Measurements from ENCODE around the gene VTI1B. TPM values are rescaled to one million over a fixed set of nuclear protein-coding genes. Genes with fewer than 3 reads are reported as not detected.

The VTI1B gene
- total RNA-seq, 6 experiments from 2014 or later, result 44.2 to 70.1 (median 54.6) TPM

DNA sequence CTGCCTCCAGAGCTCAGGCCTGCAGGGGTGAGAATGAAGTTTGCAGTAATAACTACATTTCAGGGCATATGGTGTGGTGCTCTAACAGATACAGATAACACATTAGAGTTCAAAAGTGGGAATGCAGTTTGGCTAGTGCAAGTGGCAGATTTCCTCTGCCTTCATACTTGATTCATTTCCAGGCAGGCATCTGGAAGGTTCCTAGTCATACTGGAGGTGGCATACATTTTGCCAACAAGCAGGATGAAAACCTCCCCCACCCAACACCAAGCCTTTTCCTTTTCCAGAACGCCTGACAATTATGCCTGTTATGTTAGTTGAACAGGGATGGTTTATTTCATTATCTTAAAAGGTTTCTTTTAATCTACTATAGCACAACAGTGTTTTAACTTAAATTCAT is 24.3 kb downstream of the VTI1B start:
- ATAC-seq (no peak), DNase-seq (no peak)
- H3K27me3 ChIP-seq, result no peaks in the 10 kb centered on the region
- TF ChIP-seq, protein P1, sequence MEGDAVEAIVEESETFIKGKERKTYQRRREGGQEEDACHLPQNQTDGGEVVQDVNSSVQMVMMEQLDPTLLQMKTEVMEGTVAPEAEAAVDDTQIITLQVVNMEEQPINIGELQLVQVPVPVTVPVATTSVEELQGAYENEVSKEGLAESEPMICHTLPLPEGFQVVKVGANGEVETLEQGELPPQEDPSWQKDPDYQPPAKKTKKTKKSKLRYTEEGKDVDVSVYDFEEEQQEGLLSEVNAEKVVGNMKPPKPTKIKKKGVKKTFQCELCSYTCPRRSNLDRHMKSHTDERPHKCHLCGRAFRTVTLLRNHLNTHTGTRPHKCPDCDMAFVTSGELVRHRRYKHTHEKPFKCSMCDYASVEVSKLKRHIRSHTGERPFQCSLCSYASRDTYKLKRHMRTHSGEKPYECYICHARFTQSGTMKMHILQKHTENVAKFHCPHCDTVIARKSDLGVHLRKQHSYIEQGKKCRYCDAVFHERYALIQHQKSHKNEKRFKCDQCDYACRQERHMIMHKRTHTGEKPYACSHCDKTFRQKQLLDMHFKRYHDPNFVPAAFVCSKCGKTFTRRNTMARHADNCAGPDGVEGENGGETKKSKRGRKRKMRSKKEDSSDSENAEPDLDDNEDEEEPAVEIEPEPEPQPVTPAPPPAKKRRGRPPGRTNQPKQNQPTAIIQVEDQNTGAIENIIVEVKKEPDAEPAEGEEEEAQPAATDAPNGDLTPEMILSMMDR (IDR thresholded peaks at IDR 0.05), result no peak
- TF ChIP-seq POLR2A (IDR thresholded peaks at IDR 0.05), result no peak
- no peaks in the 10 kb centered on the region for H3K9me3 ChIP-seq
- WGBS (ENCODE audit: insufficient coverage, low coverage, low lambda C conversion rate, missing lambda C conversion rate), result 100% methylated on average over 1 of the region's 1 CpG
- H3K4me1 ChIP-seq, result no peaks in the 10 kb centered on the region
- no peak overlapping the region for H3K4me3 ChIP-seq
- no peak overlapping the region for H3K27ac ChIP-seq
- intact Hi-C loops (cut with DNase I), result no loop called here
- H3K36me3 ChIP-seq, result peaks cover 7 to 72% (median 23%) of the 10 kb centered on the region in 4 donors

DNA sequence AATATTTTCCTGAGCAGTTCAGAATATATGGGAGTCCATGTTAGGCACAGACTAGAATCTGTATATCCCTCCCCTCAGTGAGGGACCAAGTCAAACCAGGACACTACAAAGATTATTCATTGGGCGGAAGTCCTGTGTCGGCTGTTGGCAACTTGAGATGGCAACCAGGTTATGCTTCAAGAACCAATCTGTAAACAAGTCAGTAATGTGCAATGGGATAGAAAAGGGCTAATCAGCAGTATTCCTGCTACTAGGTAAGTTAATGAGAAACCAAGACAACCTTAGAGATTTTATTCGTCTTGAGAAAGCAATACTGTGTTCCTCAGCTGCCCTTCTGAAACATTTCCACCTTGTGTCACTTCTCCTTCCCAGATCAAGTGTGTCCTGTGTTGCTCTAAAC is 28.3 kb downstream of the VTI1B start:
- Histone ChIP-seq H3K4me3 (no peak overlapping the region), H3K36me3 (peaks cover 5 to 35% (median 8%) of the 10 kb centered on the region in 4 donors), H3K27ac (no peak overlapping the region), H3K9me3 (no peaks in the 10 kb centered on the region), H3K27me3 (no peaks in the 10 kb centered on the region), H3K4me1 (no peaks in the 10 kb centered on the region)
- ATAC-seq, result no peak
- 96% methylated on average over 3 of the region's 3 CpGs for WGBS (ENCODE audit: insufficient coverage, low coverage, low lambda C conversion rate, missing lambda C conversion rate)
- intact Hi-C loops (cut with DNase I), result no loop called here
- no peak for TF ChIP-seq POLR2A (IDR thresholded peaks at IDR 0.05)
- TF ChIP-seq, protein P1 (IDR thresholded peaks at IDR 0.05), result no peak
- no peak for DNase-seq

DNA sequence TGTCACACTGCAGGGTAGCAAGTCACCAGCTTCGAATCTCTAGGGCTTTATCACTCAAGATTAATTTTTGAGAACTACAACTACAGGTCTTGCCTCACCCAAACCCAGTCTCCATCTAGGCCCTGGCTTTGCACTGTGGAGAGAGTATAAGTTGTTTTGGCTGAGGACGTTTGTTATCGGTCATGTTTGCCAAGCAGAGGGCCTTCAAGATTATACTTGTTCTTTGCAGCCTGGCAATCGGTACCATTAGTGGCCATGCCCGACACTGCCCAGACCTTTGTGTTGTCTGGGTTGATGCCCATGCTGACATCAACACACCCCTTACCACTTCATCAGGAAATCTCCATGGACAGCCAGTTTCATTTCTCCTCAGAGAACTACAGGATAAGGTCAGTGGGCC is 29.0 kb downstream of the VTI1B start:
- Histone ChIP-seq H3K4me1 (no peaks in the 10 kb centered on the region), H3K36me3 (peaks cover 0 to 28% (median 3%) of the 10 kb centered on the region in 4 donors), H3K4me3 (no peak overlapping the region), H3K27ac (no peak overlapping the region), H3K9me3 (no peaks in the 10 kb centered on the region), H3K27me3 (no peaks in the 10 kb centered on the region)
- intact Hi-C loops (cut with DNase I), result no loop called here
- TF ChIP-seq, protein P1 (IDR thresholded peaks at IDR 0.05), result no peak
- TF ChIP-seq POLR2A (IDR thresholded peaks at IDR 0.05), result no peak
- WGBS (ENCODE audit: insufficient coverage, low coverage, low lambda C conversion rate, missing lambda C conversion rate), result 83% methylated on average over 2 of the region's 5 CpGs
- ATAC-seq (no peak), DNase-seq (no peak)

DNA sequence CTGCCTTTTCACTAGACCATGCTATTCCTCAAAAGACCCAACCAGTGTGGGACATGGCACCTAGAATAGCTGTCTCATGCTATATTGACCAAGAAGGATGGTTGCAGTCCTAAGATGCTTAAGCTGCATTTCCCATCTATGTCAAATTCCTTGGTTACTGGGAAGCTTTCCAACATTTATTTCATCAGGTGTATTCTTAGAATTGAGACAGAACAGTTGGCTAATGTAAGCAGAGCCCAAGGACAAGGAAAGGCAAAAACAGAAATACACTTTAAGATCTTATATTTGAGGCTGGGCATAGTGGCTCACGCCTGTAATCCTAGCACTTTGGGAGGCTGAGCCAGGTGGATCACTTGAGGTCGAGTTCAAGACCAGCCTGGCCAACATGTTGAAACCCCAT is 30.0 kb downstream of the VTI1B start:
- TF ChIP-seq POLR2A (IDR thresholded peaks at IDR 0.05), result no peak
- TF ChIP-seq, protein P1 (IDR thresholded peaks at IDR 0.05), result no peak
- no peaks in the 10 kb centered on the region for H3K9me3 ChIP-seq
- WGBS (ENCODE audit: insufficient coverage, low coverage, low lambda C conversion rate, missing lambda C conversion rate), result 67% methylated on average over 1 of the region's 2 CpGs
- H3K36me3 ChIP-seq, result peaks cover 0 to 18% (median 0%) of the 10 kb centered on the region in 4 donors
- ATAC-seq (no peak), DNase-seq (no peak)
- intact Hi-C loops (cut with DNase I), result no loop called here
- H3K27me3 ChIP-seq, result no peaks in the 10 kb centered on the region
- H3K27ac ChIP-seq, result no peak overlapping the region
- no peaks in the 10 kb centered on the region for H3K4me1 ChIP-seq
- H3K4me3 ChIP-seq, result no peak overlapping the region

DNA sequence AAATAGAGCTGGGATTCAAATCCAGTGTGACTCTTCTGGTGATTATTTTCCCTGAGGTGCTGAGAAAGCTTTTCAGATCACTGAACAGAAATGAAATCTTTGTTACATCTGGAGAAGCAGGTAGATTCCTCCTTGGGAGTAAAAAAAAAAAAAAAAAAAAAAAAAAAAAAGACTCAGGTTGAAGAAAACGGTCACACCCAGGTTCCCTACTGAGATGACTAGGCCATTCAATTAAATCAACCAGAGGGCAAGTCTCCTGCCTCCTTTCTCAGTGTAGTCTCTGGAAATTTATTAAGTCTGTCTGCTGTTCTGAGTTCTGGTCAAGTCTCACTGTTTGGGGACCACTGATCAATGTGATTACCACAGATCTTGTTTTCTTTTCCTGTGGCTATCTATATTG is 30.7 kb downstream of the VTI1B start:
- H3K4me1 ChIP-seq, result no peaks in the 10 kb centered on the region
- DNase-seq (no peak), ATAC-seq (no peak)
- intact Hi-C loops (cut with DNase I), result no loop called here
- no peaks in the 10 kb centered on the region for H3K9me3 ChIP-seq
- no peaks in the 10 kb centered on the region for H3K27me3 ChIP-seq
- no peak overlapping the region for H3K4me3 ChIP-seq
- TF ChIP-seq, protein P1 (IDR thresholded peaks at IDR 0.05), result no peak
- no peak for TF ChIP-seq POLR2A (IDR thresholded peaks at IDR 0.05)
- H3K27ac ChIP-seq, result no peak overlapping the region
- peaks cover 0 to 11% (median 0%) of the 10 kb centered on the region in 4 donors for H3K36me3 ChIP-seq
- WGBS (ENCODE audit: insufficient coverage, low coverage, low lambda C conversion rate, missing lambda C conversion rate), result 75% methylated on average over 1 of the region's 1 CpG
